GM21619 (cell line): ENCODE measurements around the gene UTP25.
A peak's percentile ranks its signal among the peaks of the same experiment; 100 is the strongest.
"Not testable (repeated sequence)": the region's sequence is repeated elsewhere in the genome, so short reads cannot be mapped to it uniquely, and the experiment has no call there.

Source experiments
- ATAC-seq: cut with Tn5 transposase; IDR thresholded peaks from one replicate; pipeline ENCODE4 v1.9.1; 2021; ENCODE audit not compliant: unreplicated experiment

UTP25 gene

DNA sequence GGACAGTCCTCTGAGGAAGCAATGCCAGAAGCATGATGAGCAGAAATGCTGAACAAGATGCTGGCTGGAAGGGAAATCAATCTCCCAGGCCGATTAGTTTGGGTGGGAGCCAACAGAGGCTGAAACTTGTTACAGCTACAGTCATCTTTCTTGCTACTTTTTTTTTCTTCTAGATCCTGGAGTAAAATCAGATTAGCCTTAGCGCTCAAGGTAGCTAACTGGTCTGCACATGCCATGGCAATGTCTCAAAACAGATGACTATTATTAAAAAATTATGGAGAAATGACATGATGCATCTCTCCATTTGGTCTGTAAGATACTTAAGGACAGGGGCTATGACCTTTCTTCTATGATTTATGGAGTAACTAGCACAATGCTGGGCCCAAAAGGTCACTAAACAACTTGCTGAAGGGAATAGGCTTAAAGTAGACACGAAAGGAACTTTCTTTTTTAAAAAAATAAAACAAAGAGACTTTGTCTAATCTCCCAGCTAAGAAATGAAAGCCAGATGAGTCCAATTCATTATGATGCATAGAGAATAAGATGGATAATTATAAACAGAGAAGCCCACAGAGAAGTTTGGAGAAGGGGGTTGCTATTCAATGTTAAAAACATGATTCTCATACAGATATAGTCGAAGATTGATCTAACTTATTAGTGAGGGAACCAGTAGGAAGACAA, 42.5 kb downstream of the UTP25 start:
- no peak for ATAC-seq

DNA sequence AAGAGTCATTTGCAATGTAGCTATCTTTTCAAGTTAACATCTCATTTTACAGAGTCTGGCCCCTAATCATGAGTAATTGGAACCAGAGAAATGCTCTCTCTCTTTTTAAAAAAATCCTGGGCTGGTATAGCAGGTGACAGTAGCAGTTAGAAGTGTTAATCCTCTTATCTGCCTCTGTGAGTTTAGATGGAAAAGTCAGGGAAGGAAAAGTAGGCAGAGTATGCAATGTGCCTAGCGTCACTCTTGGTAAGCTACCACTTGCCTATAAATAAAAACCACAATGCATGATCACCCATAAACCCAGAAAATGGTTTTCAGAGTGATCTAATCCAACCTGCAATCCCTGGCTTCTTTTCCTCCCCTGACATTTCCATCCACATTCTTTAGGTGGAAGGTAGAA, 43.2 kb downstream of the UTP25 start:
- no peak for ATAC-seq

DNA sequence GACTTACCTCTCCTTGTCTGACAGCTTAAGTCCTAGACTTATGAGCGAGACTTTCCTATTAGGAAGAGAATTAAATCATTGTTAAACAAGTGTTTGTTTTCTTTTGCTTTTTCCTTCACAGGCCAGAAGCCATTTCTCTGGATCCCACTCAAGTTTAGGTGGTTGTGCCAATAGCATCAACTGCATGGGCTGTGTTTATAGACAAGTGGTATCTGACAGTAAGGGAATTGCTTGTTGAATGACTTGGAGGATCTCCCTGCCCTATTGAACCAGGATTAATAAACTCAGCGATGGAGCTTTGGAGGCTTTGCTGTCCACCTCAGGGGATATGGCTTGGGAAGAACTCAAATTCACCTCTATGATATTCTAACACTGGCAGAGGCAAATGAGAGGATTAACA, 43.7 kb downstream of the UTP25 start:
- no peak for ATAC-seq

DNA sequence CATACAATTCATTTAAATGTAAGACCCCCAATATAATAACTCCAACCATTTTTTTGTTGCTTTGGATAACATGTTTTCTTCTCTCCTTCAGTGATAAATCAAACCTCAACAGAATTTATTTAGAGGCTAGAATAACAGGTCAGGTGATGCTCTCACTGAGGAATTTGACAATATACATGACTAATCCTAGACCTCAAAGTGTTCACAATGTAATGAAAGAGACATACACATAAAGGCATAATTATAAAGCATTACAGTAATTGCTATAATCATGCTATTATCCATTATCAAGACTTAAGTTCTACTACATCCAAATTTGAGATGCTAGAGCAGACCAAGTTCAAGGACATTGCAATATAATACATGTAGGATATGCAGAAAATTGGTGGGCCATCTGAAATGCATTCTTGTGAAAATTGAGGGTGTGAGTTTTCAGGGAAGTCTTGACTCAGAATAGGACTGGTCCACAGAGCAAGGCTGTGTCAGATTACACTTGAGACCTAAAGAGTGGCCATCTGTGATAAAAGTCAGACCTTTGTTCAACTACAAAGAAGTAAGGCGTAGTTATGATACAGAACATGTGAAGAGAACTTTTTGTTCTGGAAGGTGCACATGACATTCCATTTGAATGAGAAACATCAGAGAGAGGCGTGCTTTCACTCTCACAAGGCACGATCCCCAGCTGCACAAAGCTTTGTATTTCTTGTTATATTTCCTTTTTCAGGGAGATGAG, 45.5 kb downstream of the UTP25 start:
- ATAC-seq = no peak

DNA sequence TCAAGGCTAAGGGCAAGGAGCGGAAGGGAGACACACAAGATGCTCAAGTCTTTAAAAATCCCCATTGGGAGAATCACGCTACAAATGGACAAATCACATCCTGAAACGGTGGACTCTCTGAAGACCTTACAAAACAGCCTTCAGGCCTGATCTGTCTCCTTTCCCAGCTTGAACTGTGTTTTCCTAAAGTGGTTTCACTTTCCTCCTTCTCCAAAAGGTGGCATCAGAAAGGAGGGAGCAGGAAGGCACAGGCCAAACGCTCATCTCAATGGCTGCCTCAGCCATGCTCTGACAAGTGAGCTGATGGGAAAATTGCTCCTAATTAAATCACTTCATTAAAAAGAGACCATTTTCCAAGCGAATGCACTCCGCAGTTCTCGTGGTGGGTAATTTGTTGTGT, 47.7 kb downstream of the UTP25 start:
- no peak for ATAC-seq

DNA sequence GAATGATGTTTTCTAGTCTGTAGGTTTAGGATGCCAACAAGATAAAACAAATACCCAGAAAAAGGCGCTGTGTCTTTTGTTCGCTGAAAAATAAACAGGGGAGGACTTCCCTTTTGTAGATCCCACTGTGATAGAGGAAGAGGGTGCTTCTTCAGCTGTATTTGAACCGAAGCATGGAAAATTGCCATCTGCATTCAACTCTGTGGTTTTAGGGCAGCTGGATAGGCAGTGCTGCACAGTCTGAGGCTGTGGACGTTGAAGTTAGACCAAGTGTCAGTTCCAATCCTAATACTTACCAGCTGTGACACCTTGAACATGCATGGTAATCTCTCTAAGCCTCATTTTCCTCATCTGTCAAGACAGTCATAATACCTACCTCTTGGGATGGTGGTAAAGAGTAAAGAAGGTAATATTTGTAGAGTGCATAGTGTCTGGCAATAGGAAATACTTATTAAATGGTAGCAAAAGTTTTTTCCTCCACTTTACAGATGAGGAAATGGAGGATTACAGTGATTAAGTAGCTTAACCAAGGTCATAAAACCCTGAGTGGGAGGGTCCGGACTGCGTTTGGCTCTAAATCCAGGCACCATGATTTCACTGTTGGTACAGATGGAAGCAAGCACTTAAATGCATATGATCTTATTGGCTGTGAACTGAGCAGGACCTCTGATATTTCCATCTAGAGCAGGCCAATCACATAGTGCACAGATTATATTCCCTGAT, 48.5 kb downstream of the UTP25 start:
- ATAC-seq = no peak

DNA sequence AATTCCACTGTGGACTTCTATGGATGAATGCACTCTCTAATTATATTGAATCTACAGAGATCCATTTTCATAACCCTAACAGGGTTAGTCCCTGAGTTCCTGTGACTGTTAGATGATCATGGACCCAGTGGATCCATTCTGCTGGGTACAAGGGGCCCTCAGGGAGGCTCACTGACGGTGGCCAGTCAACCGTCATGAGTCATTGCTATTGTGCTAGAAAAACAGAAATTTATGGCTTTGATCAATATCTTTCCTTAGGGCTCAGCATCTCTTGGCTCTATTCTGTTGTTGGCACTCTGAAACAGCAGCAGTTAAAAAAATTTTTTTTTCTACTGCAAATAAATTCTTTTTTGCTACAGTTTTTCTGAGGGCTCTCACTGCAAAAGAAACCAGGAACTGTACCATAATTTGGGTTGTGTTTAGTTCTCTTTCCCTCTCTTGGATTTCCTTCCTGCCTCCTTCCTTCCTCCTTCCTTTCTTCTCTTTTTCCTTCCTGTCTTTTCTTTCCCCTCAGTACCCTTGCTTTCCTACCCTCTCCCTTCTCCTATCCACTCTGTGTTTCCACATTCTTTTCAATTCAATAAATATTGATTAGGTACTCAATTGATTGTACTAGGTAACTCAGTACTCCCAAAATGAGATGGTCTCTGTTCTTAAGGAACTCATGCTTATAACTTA, 49.5 kb downstream of the UTP25 start:
- ATAC-seq = no peak

DNA sequence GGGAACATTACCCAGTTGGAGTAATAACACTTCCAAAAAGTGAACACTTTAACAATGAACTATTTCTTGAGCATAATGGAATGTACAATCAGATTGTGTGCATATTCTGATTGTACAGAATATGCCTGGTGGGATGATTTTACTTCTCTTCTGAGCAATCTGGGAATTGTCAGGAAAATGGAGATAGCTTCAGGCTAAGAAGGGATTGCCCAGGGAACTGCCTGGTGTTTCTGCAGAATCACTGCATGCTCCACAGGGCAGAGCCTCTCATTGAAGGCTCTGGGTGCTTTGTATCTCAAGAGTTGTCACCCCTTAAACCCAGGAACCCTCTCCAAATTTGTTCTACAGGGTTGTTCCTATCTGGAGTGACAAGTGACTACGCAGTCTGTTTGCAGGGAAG, 51.2 kb downstream of the UTP25 start:
- no peak for ATAC-seq

DNA sequence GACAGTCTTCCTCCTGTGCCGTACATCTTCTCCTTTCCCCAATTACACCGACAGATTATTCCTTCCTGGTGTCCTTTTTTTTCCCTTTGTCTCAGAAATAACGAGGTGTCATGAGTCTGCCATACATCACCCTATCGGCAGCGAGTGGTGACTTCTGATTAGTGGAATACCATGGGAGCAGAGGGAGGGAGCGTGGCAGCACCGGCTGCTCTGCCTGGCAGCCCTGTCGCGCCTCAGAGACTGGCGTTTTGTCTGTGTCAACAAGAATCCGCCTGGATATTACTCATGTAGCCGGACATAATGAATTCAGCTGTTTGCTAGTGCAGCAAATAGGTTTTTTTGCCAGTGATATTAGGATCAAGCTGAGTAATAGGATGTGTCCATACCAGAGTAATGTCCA, 51.8 kb downstream of the UTP25 start:
- ATAC-seq = no peak

DNA sequence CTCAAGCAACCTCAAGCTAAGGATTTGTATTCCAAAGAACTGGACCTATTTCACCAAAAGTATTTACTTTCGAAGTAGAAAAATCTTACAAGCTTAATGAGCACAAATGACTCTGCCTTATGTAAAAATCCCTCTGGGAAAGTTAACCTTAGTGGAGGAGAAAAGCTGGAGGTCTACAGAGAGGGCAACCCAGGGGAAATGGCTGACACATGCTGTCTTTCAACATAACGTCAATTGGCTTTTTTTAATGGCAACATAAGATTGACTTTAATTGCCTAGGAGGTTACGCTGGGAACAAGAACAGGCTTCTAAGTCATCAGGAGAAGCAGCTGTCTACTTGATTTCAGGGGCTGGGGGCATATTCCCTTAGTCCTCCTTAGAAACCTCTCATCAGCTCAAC, 52.3 kb downstream of the UTP25 start:
- no peak for ATAC-seq

DNA sequence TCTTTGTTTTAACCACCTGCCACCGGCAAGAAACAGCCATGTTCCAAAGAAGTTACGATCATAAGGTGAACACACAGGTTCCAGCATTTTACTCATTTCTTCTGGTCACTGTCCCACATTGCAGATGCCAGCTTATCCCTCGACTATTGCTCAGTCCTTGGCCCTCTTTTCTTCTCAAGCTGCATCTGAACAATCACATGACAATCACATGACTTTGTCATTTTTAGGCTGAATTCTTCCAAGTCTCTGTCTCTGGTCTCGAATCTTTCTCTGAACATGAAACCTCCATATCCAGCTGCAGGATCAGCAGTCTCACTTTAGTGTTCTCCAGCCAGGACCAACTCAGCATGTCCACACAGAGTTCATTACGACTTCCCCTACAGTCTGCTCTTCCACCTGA, 53.8 kb downstream of the UTP25 start:
- ATAC-seq = no peak

DNA sequence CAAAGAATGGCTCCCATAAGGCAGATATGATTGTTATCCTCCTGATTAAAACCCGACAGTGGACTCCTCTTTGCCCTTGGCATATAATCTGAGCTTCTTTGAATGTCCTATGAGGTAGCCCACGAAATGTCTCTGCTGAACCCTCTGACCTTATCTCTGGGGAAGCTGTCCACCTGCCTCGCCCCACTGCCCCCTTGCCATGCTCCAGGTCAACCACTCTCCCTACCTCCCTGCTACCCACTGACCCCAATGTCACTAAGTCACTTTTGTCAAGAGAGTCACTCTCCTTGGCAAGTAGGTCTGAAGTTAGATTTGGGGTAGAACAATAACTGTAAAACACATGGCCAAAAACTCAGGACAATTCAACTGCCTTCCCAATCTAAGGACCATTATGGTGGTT, 54.5 kb downstream of the UTP25 start:
- no peak for ATAC-seq

DNA sequence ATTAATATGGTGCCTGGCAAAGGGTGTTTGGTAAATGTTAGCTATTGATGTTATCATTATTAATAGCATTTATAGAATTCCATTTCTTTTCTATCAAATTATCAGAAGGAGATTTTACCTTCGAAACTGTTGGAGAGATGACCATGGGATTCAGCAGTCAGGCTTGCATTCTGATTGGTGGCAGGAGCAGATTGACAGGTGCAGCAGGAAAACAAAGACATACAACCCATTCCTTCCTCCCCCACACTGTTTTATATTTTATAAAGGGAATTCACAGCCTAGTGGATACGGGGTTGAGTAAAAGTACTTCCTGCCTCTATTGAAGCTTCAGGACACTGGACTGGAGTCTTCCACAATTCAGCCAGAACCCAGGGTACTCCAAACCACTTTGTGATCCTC, 55.2 kb downstream of the UTP25 start:
- ATAC-seq = no peak

DNA sequence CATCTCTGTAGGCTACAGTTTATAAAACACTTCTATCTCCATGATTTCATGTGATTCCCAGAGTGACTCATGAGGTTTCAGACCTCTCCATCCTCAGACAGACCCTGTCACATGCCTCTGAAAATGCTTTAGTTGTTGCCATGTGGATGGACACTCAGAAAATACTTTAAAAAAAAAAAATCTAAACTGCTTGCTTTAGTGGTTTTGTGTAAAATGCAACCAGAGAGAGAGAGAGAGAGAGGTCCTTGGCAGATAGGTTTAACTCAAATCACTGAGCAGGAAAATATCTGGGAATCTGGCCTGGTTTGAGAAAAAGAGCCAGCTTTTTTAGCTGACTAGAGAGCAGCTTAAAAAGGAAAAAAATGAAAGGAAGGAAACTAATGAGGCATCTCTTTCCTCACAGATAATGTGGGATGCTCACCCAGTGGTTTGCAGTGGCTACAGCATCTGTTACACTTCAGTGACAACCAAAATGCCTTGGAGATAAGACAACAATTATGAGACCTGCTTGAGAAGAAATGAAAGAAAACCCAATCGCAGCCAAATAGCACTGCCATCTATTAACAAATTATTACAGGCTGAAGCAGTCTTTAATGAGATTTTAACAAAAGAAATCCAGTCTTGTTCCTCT, 55.7 kb downstream of the UTP25 start:
- no peak for ATAC-seq

DNA sequence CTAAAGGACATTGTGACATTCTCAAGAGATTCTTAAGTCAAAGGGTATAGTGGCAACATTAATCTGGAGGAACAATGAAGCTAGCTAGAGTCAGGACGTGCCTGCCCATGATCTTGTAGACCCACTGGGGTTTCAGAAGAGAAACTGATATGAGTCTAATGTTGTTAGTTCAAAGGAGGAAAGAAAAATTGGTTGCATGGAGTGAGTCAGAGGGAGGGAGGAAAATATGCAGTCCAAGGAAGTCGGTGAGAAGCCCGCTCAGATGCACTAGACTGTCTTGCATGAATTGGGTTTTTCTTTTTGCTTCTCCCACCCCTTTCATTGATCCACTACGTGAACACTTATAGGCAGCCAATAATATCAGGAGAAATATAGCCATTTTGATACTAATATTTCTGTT, 56.5 kb downstream of the UTP25 start:
- no peak for ATAC-seq

DNA sequence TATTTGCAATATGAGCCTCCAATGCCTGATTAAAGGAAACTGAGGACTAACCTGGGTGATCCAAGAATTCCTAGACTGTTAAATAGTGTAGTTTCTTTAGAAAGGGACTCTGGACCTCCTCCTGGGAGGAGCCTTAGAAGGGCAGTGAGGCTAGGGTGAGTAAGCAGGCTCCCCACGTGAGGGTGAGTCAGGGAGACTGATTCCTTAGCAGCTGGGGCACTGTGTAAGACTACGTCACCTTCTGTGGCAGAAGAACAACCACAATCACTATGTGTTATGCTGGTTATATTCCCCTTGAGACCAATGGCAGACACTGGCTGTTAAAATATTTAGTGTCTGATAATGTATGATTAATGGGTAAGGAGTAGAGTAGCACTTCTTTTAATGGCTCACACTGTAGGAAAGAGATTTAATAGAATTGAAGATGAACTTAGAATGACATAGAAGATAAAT, 56.9 kb downstream of the UTP25 start:
- peak; percentile 97 for ATAC-seq

DNA sequence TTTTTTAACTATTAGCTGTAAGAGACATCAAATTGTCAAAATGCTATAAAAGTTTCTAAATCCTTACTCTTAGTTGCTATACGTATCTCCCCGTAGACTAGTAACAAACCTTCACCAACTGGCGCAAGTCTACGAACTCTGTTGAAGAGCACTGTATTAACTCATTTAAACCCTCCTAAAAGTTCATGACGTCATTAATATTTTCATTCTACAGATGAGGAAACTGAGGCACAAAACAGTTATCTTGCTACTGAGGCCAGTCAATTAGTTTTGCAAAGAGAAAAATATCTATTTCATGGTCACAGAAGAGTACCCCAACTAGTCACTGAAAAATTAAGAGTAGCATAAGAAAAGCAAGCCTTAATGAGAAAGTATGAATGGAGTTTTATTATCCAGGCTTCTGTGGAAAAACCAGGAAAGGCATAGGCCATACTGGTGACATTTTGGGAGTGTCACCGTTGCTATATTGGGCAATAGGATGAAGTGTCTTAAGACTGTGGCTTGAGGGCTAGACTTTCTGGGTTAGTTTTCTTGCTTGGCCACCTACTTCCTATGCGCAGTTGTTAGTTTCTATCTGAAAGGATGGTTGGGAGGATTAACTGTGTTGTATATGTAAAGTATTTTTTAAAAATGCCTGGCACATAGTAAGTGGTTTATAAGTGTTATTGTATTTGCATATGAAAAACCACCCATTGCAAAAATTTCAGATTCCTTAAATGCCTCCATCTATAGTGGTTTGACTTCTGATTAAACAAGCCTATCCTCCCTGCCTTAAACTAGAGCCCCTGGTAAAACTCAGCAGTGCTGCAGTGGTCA, 57.8 kb downstream of the UTP25 start:
- ATAC-seq = no peak

DNA sequence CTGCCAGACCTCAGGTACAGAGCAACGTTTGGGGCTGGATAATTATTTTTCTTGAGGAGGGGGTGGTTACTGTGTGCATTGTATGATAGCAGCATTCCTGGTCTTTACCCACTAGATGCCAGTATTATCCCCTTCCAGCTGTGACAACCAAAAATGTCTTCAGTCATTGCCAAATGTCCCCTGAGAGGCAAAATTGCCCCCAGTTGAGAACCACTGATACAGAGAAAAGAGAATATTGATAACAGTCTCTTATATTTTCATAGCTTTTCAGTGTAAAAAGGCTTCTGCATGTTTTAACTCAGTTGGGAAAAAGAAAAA, 58.4 kb downstream of the UTP25 start:
- no peak for ATAC-seq

DNA sequence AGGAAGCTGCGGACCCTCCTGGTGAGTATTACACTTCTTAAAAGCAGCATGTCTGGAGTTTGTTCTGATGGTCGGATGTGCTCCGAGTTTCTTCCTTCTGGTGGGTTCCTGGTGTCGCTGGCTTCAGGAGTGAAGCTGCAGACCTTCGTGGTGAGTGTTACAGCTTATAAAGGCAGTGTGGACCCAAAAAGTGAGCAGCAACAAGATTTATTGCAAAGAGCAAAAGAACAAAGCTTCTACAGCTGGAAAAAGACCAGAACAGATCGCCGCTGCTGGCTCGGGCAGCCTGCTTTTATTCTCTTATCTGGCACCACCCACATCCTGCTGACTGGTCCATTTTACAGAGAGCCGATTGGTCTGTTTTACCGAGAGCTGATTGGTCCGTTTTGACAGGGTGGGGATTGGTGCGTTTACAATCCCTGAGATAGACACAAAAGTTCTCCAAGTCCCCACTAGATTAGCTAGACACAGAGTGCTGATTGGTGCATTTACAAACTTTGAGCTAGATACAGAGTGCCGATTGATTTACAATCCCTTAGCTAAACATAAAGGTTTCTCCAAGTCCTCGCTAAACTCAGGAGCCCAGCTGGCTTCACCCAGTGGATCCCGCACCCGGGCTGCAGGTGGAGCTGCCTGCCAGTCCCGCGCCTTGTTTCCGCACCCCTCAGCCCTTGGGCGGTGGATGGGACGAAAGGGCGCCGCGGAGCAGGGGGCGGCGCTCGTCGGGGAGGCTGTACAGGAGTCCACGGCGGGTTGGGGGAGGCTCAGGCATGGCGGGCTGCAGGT, 60.7 kb downstream of the UTP25 start:
- not testable (repeated sequence) for ATAC-seq

DNA sequence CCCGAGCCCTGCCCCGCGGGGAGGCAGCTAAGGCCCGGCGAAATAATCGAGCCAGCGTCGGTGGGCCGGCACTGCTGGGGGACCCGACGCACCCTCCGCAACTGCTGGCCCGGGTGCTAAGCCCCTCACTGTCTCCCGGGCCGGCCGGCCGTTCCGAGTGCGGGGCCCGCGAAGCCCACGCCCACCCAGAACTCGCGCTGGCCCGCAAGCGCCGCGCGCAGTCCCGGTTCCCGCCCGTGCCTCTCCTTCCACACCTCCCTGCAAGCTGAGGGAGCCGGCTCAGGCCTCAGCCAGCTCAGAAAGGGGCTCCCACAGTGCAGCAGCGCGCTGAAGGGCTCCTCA, 61.3 kb downstream of the UTP25 start:
- ATAC-seq = no peak
